Right forelimb (tissue), 1 donor: ENCODE results near the gene PRIM2.
"Not testable (repeated sequence)": the region's sequence is repeated elsewhere in the genome, so short reads cannot be mapped to it uniquely, and the experiment has no call there.

Experiments
- DNase-seq: peaks from one replicate; pipeline ENCODE4 v3.0.0-alpha.2; 2018

The PRIM2 gene

GRCh38 chr6:57449496-57450066 lies 132.2 kb downstream of the PRIM2 start:
- DNase-seq = not testable (repeated sequence)

GRCh38 chr6:57459781-57460180 lies 142.4 kb downstream of the PRIM2 start:
- DNase-seq = not testable (repeated sequence)

GRCh38 chr6:57461022-57461421 lies 143.6 kb downstream of the PRIM2 start:
- not testable (repeated sequence) for DNase-seq

GRCh38 chr6:57463809-57464208 lies 146.4 kb downstream of the PRIM2 start:
- not testable (repeated sequence) for DNase-seq

GRCh38 chr6:57465968-57466367 lies 148.5 kb downstream of the PRIM2 start:
- DNase-seq = not testable (repeated sequence)

- no peak for DNase-seq
Measured at GRCh38 chr6:57469072-57469471, 151.6 kb downstream of the PRIM2 start.

- DNase-seq = not testable (repeated sequence)
Measured at GRCh38 chr6:57470148-57470547, 152.7 kb downstream of the PRIM2 start.

- DNase-seq = not testable (repeated sequence)
Measured at GRCh38 chr6:57471314-57471864, 154.0 kb downstream of the PRIM2 start.

GRCh38 chr6:57472861-57473362 lies 155.5 kb downstream of the PRIM2 start:
- not testable (repeated sequence) for DNase-seq

- not testable (repeated sequence) for DNase-seq
Measured at GRCh38 chr6:57474862-57475475, 157.5 kb downstream of the PRIM2 start.

GRCh38 chr6:57475656-57476055 lies 158.2 kb downstream of the PRIM2 start:
- not testable (repeated sequence) for DNase-seq

GRCh38 chr6:57480194-57480593 lies 162.8 kb downstream of the PRIM2 start:
- DNase-seq = not testable (repeated sequence)

- DNase-seq = not testable (repeated sequence)
Measured at GRCh38 chr6:57481121-57481520, 163.7 kb downstream of the PRIM2 start.

GRCh38 chr6:57482471-57482870 lies 165.0 kb downstream of the PRIM2 start:
- not testable (repeated sequence) for DNase-seq

- not testable (repeated sequence) for DNase-seq
Measured at GRCh38 chr6:57486494-57487081, 169.2 kb downstream of the PRIM2 start.

- DNase-seq = not testable (repeated sequence)
Measured at GRCh38 chr6:57488551-57488950, 171.1 kb downstream of the PRIM2 start.

GRCh38 chr6:57489887-57490286 lies 172.5 kb downstream of the PRIM2 start:
- DNase-seq = not testable (repeated sequence)

GRCh38 chr6:57491795-57492194 lies 174.4 kb downstream of the PRIM2 start:
- DNase-seq = not testable (repeated sequence)

GRCh38 chr6:57496251-57496650 lies 178.8 kb downstream of the PRIM2 start:
- DNase-seq = not testable (repeated sequence)

GRCh38 chr6:57500368-57501021 lies 183.1 kb downstream of the PRIM2 start:
- DNase-seq = not testable (repeated sequence)

GRCh38 chr6:57502387-57502786 lies 185.0 kb downstream of the PRIM2 start:
- DNase-seq = not testable (repeated sequence)

- DNase-seq = not testable (repeated sequence)
Measured at GRCh38 chr6:57505251-57505650, 187.8 kb downstream of the PRIM2 start.

- not testable (repeated sequence) for DNase-seq
Measured at GRCh38 chr6:57510390-57510789, 193.0 kb downstream of the PRIM2 start.
